GM13977 (cell line): ENCODE results near the gene P2RY11.

Experiments used
- DNase-seq: peaks from one replicate; pipeline ENCODE4 v3.0.0; 2012; ENCODE audit warnings: low spot score
- CTCF ChIP-seq: IDR thresholded peaks from 2 replicates; pipeline ENCODE4 v1.5.1; 2012; ENCODE audit warnings: mild to moderate bottlenecking, control low read depth; ENCODE audit not compliant: insufficient read depth; ENCODE audit errors: extremely low read depth, missing control alignments
- in situ Hi-C: fragments of 300-500 bp; cut with MboI; formaldehyde crosslinking; loops from one replicate; pipeline ENCODE4 v1.12.0; 2022; ENCODE audit warnings: low sequenced_read_pairs, low pct_unique_long_range_greater_than_20kb, mixed read lengths, inconsistent platforms; ENCODE audit not compliant: unreplicated experiment

P2RY11 gene, protein sequence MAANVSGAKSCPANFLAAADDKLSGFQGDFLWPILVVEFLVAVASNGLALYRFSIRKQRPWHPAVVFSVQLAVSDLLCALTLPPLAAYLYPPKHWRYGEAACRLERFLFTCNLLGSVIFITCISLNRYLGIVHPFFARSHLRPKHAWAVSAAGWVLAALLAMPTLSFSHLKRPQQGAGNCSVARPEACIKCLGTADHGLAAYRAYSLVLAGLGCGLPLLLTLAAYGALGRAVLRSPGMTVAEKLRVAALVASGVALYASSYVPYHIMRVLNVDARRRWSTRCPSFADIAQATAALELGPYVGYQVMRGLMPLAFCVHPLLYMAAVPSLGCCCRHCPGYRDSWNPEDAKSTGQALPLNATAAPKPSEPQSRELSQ

DNA sequence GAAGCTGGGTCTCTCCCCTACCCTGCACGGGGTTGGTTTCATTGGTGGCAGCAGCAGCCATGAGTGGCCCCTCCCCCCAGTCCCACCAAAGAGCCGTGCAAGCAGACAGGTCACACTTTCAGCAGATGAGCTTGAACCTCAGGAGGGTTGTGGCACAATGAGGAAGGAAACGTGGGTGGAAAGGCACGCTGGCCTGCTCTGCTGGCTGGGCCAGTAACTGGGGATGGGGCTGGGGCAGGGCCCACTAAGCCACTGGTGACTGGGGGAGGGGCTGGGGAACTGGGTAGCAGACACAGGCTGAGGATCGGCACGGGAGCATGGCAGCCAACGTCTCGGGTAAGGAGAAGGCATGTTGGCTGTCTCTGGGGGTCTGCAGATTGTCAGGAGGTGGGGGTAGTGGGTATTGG lies at the start of gene P2RY11:
Gene P2RY11, plus strand, starts transcription at position 289 of the 407 bp plus-strand sequence. Its CDS starts 29 bp downstream, at position 318.
- in situ Hi-C loops = no loop called here
- TF ChIP-seq CTCF = no peak
- peak; percentile 54 for DNase-seq

DNA sequence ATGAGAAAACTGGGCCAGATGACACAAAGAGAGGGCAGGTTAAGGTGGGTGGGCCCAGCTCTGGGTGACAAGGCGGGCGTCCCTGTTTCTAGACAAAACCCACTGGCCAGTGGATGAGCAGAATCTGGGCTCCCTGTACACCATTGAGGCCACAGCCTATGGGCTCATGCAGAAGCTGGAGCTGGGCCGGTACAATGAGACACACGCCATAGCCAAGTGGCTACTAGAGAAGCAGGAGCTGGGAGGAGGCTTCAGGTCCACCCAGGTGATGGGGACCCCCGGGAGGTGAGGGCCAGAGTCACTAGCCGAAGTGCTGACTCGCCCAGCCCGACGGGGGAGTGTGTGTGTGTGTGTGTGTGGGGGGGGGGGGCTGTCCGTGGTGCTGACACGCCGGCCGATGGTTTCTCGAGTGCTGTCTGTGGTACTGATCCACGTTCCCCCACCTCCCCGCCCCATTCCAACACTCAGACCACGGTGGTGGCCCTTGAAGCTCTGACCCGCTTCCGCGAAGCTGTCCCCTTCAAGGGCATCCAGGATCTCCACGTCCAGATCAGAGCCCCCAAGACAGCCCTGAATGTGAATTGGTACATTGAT lies 49.7 kb upstream of the P2RY11 start:
- in situ Hi-C loops = no loop called here
- no peak for DNase-seq
- no peak for TF ChIP-seq CTCF

GRCh38 chr19:10068205-10068604 lies 43.3 kb upstream of the P2RY11 start:
- TF ChIP-seq CTCF = no peak
- in situ Hi-C loops = no loop called here
- no peak for DNase-seq

DNA sequence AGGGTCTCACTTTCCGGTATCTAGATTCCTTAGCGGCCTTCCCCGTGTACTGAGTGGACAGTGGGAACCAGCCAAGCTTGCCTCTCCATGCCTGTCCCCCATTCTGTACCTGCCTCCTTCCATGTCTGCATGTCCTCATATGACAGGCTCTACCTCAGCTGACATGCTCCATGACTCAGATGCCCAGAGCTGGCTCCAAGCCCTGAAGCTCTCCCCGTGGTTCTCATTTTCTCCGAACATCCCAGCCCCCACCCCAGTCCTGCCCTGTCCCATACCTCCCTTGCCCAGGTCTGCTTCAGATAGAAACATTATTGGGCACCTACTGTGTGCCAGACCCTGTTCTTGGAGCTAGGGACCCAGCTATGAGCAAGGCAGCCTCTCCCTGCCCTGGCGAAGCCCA lies 42.4 kb upstream of the P2RY11 start:
- no peak for TF ChIP-seq CTCF
- in situ Hi-C loops = no loop called here
- DNase-seq = no peak

DNA sequence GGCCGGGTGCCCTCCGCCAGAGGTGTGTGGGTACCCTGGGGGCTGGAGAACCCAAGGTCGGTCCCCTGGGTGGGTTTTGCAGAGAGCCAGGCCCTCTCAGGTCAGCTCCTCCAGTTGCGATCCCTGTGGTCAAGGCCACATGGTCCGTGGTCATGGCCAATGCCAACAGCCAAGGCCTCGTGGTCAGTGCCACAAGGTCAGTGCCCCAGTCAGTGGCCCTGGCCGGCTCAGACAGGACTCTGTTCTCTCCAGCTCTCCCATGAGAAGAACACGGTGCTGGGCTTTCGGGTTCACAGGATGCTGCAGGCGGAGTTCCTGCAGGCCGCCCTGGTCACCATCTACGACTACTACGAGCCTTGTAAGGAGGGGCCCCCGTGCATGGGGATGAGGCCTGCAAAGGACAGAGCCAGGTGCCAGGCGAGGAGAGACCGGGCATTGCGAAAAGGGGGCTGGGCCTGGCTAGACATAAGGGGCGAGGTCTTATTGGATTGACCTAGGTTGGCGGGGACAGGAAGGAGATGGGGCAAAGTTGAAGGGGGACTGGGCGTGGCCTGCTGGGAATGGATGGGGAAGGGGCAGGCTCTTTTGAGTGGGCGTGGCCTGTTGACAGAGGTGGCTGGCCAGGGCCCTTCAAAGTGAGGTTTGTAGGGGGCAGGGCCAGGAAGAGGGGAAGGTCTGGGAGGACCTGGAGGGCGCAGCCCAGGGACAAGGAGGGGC lies 40.6 kb upstream of the P2RY11 start:
- in situ Hi-C loops = no loop called here
- no peak for DNase-seq
- TF ChIP-seq CTCF = no peak

DNA sequence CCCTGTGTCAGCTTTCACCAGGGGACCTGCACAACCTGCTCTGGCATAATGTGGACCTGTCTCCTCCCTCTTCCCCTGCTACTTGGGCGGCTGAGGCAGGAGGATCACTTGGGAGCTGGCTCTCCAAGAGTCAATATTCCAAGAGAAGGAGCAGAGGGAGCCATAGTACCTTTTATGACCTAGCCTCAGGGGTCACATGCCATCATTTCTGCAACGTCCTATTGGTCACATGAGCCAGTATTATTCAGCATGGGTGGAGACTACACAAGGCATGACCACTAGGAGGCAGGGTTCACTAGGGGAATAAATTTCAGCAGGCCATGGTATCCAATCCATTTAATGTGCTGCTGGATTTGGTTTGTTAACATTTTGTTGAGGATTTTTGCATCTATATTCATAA lies 37.3 kb upstream of the P2RY11 start:
- in situ Hi-C loops = no loop called here
- DNase-seq = peak; percentile 50
- peak; percentile 38 for TF ChIP-seq CTCF
